Activated CD4-positive, CD25-positive, alpha-beta regulatory T cell treated with anti-CD3 and anti-CD28 coated beads, Interleukin-2, amount 50 U/mL, for 24 hours (primary cell): Measurements from ENCODE around the gene PRKN.
"Not testable (repeated sequence)": the region's sequence is repeated elsewhere in the genome, so short reads cannot be mapped to it uniquely, and the experiment has no call there.

Experiments used
- ATAC-seq, 2 donors: fragments of 150-1000 bp; cut with Tn5 transposase; one replicate each; pipeline ENCODE4 v1.10.0; 2021; ENCODE audit warnings: mild to moderate bottlenecking in 1 of 2, moderate library complexity in 1 of 2

Gene PRKN

DNA sequence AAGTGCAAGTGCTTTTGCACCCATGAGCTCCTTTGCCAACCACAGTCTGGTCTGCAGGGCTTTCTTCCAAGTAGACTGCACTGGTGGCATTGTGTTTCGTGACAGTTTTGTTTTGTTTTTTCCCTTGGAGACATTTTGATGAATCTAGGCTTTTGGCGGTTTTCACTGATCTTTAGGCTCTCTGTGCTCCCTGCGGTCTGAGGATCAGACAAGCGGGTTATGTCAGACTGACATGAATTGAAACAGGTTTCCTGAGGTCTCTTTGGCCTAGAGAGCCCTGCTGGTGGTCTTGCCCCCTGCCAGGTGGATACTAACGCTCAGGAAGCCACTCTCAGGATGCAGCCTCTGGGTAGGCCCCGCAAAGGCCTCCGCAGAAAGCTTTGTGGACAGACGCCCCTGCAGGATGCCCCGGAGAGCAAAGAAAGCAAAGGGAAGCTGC, 898.3 kb downstream of the PRKN start:
- no peak for ATAC-seq

DNA sequence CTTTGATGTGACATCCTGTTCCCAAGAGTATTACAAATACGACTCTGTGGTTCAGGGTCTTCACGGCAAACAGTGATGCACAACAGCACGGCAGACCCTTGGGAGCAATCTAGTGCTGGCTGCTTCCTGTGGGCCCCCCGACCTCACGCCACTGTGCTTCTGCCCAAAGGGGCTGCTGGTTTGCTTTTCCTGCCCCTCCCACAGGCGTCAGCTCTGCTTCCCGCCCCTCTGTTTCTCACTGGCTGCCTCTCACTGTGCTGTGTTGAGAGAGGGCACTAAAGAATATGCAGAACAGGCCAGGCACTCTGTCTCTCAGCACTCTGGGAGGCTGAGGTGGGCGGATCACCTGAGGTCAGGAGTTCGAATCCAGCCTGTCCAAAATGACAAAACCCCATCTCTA, 899.2 kb downstream of the PRKN start:
- no peak for ATAC-seq

- ATAC-seq: no peak
Observed at GRCh38 chr6:161826512-161826911, 901.1 kb downstream of the PRKN start.

- not testable (repeated sequence) for ATAC-seq
Observed at GRCh38 chr6:161822204-161822603, 905.4 kb downstream of the PRKN start.

DNA sequence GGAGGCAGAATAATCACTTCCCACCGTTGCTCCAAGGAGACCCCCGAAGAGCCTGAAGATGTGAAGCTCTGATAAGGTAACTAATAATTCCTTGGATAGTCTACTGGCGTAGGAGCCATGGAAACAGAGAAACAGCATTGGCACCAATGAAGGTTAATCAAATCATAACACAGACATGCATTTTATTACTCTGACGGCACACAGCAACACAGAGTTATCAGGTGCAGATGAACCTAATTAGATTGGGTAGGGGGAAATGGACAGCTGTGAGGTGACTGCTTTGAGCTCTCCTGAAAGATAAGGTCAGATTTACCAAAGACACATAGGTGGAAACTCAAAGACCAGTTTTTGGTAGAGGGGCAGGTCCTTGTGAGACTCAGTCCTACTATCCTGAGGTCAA, 909.7 kb downstream of the PRKN start:
- ATAC-seq: no peak

DNA sequence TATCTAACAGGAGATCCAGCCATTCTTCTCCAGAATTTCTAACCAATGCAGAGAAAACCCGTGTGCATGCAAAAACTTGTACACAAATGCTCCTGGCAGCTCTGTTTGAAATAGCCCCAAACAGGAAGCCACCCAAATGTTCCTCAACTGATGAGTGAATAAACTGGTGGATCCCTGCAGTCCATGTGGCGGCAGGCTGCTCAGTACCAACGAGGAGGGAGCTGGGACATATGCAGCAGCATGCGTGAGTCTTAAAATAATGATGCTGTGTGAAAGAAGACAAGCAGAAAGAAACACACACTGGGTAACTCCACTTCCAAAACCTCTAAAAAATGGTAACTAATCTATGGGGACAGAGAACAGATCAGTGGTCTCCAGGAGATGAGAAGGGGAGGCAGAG, 911.6 kb downstream of the PRKN start:
- no peak for ATAC-seq

DNA sequence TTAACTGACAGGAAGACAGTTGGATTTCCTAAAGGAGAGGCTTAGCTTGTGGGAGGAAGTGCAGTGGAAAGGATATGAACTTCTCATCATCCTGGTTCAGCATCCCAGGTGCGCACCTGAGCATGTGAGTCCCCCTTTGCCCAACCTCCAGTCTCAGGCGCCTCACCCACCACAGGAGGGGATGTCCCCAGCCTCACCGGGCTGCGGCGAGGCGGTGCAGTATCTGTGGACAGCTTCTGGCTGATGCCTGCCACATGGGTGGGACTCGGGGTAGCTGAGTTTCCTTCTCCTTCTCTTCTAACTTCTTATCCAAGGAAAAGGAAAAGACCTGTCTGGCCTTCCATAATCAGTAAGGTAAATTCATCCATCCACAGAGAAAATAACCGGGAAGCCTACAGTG, 914.4 kb downstream of the PRKN start:
- ATAC-seq: no peak

DNA sequence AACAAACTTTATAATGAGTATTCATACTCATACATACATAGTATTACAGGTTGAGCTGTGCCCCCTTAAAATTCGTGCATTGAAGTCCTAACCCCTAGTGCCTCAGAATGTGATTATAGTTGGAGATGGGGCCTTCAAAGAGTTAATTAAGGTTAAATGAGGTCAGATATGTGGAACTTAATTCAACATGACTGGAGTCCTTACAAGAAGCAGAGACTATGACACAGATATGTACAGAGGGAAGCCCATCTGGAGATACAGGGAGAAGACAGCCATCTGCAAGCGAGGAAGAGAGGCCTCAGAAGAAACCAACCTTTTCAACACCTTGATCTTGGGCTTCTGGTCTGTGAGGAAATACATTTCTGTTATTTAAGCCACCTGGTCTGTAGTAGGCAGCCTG, 917.6 kb downstream of the PRKN start:
- ATAC-seq: no peak

- ATAC-seq: no peak
Observed at GRCh38 chr6:161804838-161805237, 922.7 kb downstream of the PRKN start.

DNA sequence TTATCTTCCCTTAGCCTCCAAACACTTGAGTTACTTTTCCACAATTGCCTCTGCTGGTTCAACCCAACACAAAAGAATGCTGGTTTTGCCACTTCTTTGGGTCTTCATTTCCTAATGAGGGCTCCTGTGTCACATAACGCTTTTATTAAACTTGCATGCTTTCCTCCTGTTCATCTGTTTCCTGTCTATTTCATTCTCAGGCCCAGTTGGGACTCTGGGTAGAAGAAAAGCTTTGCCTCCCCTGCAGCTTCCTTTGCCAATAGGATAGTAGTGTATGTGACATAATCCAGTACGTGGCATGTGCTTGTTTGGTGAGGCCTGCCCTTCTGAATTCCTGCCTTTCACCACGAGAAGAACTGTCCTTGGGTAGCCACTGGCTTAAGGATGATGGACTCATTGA, 924.4 kb downstream of the PRKN start:
- no peak for ATAC-seq

DNA sequence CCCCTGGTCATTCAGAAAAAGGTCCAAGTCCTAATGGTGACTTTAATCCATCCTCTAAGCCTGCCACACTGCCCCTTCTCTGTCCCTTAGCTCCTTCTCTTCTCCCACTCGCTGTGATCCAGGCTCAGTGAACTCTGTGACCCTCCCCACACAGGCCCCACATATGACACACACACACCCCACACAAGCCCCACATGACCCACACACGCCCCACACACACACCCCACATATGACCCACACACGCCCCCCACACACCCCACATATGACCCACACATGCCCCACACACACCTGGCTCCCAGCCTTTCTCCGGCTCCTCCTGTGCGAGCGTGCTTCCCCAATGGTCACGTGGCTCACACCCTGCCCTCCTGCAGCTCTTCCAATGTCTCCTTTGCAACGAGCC, 925.3 kb downstream of the PRKN start:
- no peak for ATAC-seq

DNA sequence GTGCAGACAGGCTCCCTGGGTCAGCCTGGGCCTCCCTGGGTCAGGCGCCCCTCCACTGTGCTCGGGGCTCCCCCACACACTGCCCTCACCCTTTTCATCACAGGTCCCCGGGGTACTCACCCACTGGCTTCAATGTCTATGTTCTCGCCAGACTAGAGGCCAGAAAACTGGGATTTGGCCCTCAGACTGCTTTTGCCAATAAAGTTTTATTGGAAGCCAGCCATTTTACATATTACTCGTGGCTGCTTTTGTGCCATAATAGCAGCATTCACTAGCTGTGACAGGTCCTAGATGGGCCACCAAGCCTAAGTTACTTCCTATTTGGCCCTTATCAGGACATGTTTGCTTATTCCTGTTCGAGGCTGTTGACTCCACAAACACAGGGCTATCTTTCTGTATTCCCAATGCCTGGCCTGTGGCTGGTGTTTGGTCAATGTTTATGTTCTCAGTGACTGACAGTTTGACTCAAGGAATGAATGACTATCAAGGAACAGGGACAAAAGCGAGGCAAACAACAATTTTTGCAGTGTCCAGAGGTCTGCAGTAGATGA, 928.6 kb downstream of the PRKN start:
- ATAC-seq: no peak

- no peak for ATAC-seq
Observed at GRCh38 chr6:161796681-161797080, 930.9 kb downstream of the PRKN start.

GRCh38 chr6:161792851-161793493, 934.6 kb downstream of the PRKN start:
- ATAC-seq: no peak

DNA sequence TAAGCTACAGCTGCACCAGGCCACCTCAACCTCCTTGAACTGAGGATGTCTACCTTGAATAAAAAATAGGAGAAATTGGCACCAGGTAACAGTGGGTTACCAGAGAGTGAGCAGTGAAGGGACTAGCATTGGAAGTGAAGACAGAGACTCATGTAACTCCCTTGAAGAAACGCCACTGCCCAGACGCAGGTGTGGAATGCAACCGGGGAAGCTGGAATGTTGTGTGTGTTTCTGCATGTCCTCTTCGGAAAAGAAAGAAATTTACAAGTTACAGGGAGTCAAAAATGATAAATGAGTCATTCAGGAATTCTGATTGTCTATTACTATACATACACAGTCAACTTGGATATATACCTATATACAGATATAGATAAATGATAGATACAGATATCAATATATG, 939.0 kb downstream of the PRKN start:
- no peak for ATAC-seq

DNA sequence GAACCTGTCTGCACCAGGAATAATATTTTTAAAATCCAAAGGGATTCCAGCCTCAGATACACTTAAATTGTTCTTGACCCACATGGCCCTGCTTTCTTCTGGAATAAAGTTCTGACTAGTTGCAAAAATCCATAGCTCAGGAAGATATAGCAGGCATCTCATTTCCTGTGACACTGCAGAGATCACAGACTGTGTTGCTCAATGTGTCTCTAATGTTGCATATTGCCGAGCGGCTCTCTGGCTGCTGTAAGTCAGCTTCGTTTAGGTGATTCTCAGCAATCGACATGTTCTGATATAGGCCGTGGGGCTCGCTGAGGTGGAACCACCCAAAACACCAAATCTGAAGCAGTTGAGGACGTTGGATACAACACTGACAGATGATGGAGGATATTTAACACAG, 955.4 kb downstream of the PRKN start:
- no peak for ATAC-seq

GRCh38 chr6:161761966-161762365, 965.6 kb downstream of the PRKN start:
- ATAC-seq: no peak

- no peak for ATAC-seq
Observed at GRCh38 chr6:161755080-161755479, 972.5 kb downstream of the PRKN start.

DNA sequence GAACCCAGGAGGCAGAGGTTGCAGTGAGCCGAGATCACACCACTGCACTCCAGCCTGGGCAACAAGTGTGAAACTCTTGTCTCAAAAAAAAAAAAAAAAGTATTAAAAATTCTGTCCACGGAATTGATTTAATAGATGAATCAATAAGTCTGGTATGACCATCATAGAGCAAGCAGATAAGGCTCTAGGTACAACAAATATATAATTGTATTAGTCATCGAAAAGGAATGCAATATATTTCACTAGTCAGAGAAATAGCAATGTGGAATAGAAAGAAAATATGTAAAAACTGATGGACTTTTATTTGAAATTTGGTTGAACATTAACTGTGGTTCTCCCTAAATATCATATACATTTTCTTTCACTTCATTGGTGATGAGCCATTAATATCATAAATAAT, 976.9 kb downstream of the PRKN start:
- no peak for ATAC-seq

GRCh38 chr6:161749576-161749975, 978.0 kb downstream of the PRKN start:
- no peak for ATAC-seq

GRCh38 chr6:161748535-161749416, 978.8 kb downstream of the PRKN start:
- no peak for ATAC-seq

DNA sequence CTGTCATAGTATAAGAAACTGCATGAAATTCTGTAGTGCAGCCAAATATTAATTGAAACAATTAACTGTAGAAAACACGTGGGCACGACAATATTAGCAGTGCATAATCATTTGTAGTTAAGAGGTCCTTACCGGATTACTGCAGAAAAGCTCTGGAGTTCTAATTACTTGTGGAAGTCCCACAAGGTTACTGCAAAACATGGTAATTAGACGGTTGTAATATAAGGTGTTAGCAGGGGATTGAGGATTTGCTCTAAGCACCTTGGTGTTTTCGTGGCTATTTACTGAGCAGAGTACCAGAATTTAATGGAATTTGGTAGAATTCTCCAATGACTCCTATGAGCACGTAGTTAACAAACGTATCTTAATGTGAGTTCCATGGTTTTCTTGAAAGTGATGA, 980.1 kb downstream of the PRKN start:
- no peak for ATAC-seq

DNA sequence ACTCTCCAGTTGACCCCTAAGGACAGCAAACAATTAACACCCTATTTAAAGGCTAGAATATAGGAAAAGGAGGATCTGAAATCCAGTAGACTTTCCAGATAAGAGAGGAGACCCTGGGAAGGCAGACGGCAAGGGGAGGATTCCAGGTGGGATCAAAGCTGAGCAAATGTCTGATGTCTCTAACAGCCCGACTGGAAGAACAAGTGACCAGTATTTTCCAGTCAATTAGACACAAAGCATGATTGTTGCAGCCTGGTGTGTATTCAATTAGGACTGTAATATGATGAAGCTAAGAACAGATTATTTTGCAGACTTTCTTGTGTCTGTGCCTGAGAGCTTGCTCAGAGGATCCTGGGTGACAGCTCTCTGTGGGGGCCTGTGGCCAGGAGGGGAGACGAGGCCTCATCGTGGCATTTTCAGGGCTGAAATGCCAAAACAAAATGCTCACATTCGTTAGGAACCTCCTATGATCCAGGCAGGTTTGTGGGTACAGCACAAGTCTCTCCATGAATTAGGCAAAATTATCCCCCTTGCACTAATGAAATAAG, 981.9 kb downstream of the PRKN start:
- ATAC-seq: no peak

DNA sequence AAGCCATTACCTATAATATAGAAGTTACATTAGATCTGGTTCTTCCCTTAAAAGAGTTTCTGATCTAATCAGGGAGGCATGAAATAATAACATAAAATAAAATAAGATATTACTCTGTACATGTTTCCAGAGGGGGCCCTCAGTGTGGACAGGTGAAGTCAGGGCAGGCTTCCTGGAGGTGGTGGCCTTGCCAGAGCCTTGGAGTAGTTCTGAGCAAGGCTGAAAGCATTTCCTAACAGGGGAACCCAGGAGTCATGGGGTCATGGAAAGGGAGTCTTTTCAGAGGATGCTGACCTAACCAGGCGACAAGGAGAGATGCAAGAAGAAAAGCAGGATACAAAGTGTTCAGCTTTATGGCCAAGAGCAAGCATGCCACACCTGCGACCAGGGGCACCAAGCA, 982.4 kb downstream of the PRKN start:
- no peak for ATAC-seq
